HepG2 (cell line): ENCODE results near the gene PLD1. TPM values are rescaled to one million over a fixed set of nuclear protein-coding genes. Genes with fewer than 3 reads are reported as not detected.

Experiments used
- ATAC-seq: fragments of 200-7000 bp; cut with Tn5 transposase; 3 replicates; pipeline ENCODE4 v1.9.1; 2020; ENCODE audit warnings: mild to moderate bottlenecking, moderate library complexity
- BruUV-seq: library from RNA; stranded (reverse); fragments of 400-500 nt; replicated peaks from 2 replicates; lab custom pipeline; 2021; lab: Mats Ljungman, UMichigan
- CTCF ChIA-PET: fragments of 300-600 bp; formaldehyde crosslinking; extraction: SDS; loops from one replicate; lab custom pipeline; 2021; ENCODE audit warnings: low total read pairs, inconsistent platforms, low intra/inter-chr PET ratio; lab: Yijun Ruan, JAX
- POLR2A ChIA-PET: fragments of 350-600 bp; sonication (Branson Sonifier 250); formaldehyde crosslinking; loops from one replicate; lab custom pipeline; 2020; ENCODE audit warnings: antibody characterized with exemption, inconsistent platforms; lab: Yijun Ruan, JAX
- DNase-seq: peaks from one replicate; pipeline ENCODE4 v3.0.0-alpha.2; 2015; ENCODE audit warnings: low spot score
- FAIRE-seq: peaks from 3 replicates; lab custom pipeline; 2011; peaks lifted over from hg19 to GRCh38; lab: Jason Lieb, UNC
- H2AFZ ChIP-seq: one replicate; pipeline ENCODE4 v1.6.1; 2011; ENCODE audit warnings: low read length, inconsistent platforms
- H3K27ac ChIP-seq: fragments of 300-600 bp; 3 replicates; pipeline ENCODE4 v1.8.0; 2011; ENCODE audit warnings: mixed run types, mild to moderate bottlenecking, mixed read lengths, low read length, inconsistent platforms; ENCODE audit not compliant: insufficient read depth; ENCODE audit errors: extremely low read length
- H3K27me3 ChIP-seq, 2 experiments: fragments of 200-600 bp in 1 of 2; 2 replicates in 1 of 2; 3 replicates in 1 of 2; pipeline versions ENCODE4 v1.6.0 to v1.8.0; 2011; ENCODE audit warnings: low read length in 2 of 2, mild to moderate bottlenecking in 2 of 2, moderate library complexity in 2 of 2, inconsistent platforms in 1 of 2; ENCODE audit not compliant: insufficient read depth in 2 of 2, control insufficient read depth in 1 of 2
- H3K36me3 ChIP-seq, 2 experiments: fragments of 200-600 bp in 1 of 2; replicated peaks in 1 of 2; 2 replicates in 1 of 2; 3 replicates in 1 of 2; pipeline versions ENCODE4 v1.5.1 to v1.8.0; 2011; ENCODE audit warnings: low read length in 2 of 2, inconsistent platforms in 1 of 2; ENCODE audit not compliant: insufficient read depth in 2 of 2, control insufficient read depth in 1 of 2
- H3K4me1 ChIP-seq: 2 replicates; pipeline ENCODE4 v1.5.1; 2012; ENCODE audit warnings: low read length, inconsistent platforms; ENCODE audit not compliant: insufficient read depth
- H3K4me2 ChIP-seq: 2 replicates; pipeline ENCODE4 v1.6.0; 2011; ENCODE audit warnings: low read depth, low read length, inconsistent platforms
- H3K4me3 ChIP-seq, 3 experiments: fragments of 200-600 bp in 1 of 3; sonication (generic), shearing (Covaris generic) in 1 of 3; replicated peaks in 1 of 3; 2 replicates each; pipeline ENCODE4 v1.5.1; 2011 to 2016; ENCODE audit warnings: low read length in 3 of 3, inconsistent platforms in 2 of 3, low read depth in 2 of 3, mild to moderate bottlenecking in 2 of 3, control low read depth in 1 of 3, mixed read lengths in 1 of 3; ENCODE audit not compliant: insufficient read depth in 1 of 3
- H3K79me2 ChIP-seq: one replicate; pipeline ENCODE4 v1.6.1; 2011; ENCODE audit warnings: low read length, inconsistent platforms; ENCODE audit not compliant: insufficient read depth
- H3K9ac ChIP-seq: 2 replicates; pipeline ENCODE4 v1.6.0; 2011; ENCODE audit warnings: mild to moderate bottlenecking, low read depth, low read length, inconsistent platforms; ENCODE audit not compliant: insufficient read depth
- H3K9me3 ChIP-seq: 2 replicates; pipeline ENCODE4 v1.5.1; 2012; ENCODE audit warnings: mild to moderate bottlenecking, low read length
- H4K20me1 ChIP-seq: 2 replicates; pipeline ENCODE4 v1.6.0; 2011; ENCODE audit warnings: inconsistent platforms, mild to moderate bottlenecking, low read length, moderate library complexity; ENCODE audit not compliant: insufficient read depth
- MAFF ChIP-seq: IDR thresholded peaks from 2 replicates; pipeline ENCODE4 v1.6.1; 2011; ENCODE audit warnings: low read depth, low read length, improper control_type of control experiment
- MAFK ChIP-seq, 2 experiments: IDR thresholded peaks in 1 of 2; conservative IDR thresholded peaks in 1 of 2; 2 replicates each; pipeline ENCODE4 v1.6.1; 2011; ENCODE audit warnings: improper control_type of control experiment in 2 of 2, low read length in 2 of 2
- PRMT3 ChIP-seq: sonication (generic); formaldehyde crosslinking; IDR thresholded peaks from 2 replicates; pipeline ENCODE4 v1.8.1; 2022; ENCODE audit warnings: low read depth, mild to moderate bottlenecking, moderate library complexity, missing genetic modification reagents, borderline replicate concordance
- SMAD1 ChIP-seq: sonication (generic); formaldehyde crosslinking; IDR thresholded peaks from 2 replicates; pipeline ENCODE4 v1.4.0; 2020; ENCODE audit warnings: missing genetic modification reagents, low read depth, mild to moderate bottlenecking, borderline replicate concordance
- SMYD3 ChIP-seq: sonication (generic); formaldehyde crosslinking; IDR thresholded peaks from 2 replicates; pipeline ENCODE4 v1.8.1; 2023; ENCODE audit warnings: mild to moderate bottlenecking, missing genetic modification reagents
- ZNF232 ChIP-seq: sonication (generic); formaldehyde crosslinking; IDR thresholded peaks from 2 replicates; pipeline ENCODE4 v1.4.0; 2020; ENCODE audit warnings: missing genetic modification reagents, borderline replicate concordance
- ZNF512 ChIP-seq: sonication (generic); formaldehyde crosslinking; IDR thresholded peaks from 2 replicates; pipeline ENCODE4 v1.4.0; 2020; ENCODE audit warnings: mild to moderate bottlenecking, missing genetic modification reagents
- WGBS: methylation state at CpG from one replicate; pipeline ENCODE4 v1.1.6; 2017; ENCODE audit warnings: low lambda C conversion rate; 5-methylcytosine and 5-hydroxymethylcytosine counted together
- in situ Hi-C: cut with HindIII; loops from 2 replicates; pipeline ENCODE4 v1.10.0; 2017; ENCODE audit warnings: low pct_unique_long_range_greater_than_20kb; ENCODE audit not compliant: extremely low pct_ligation_motif_present
- intact Hi-C: fragments of 100-400 bp; cut with micrococcal nuclease; formaldehyde crosslinking; loops from one replicate; pipeline ENCODE4 v1.10.0; 2022; ENCODE audit not compliant: unreplicated experiment
- polyA plus RNA-seq, 8 experiments: library from polyadenylated mRNA; depleted of rRNA in 3 of 8; stranded (reverse) in 7 of 8; unstranded in 1 of 8; fragments of >200 nt; fragmentation: Illumina TruSeq in 4 of 8; extraction: Trizol in 4 of 8; gene quantifications; 2 replicates each; pipeline versions ENCODE4 v1.2.1 to v1.2.3, GENCODE V29; 2011 to 2016; ENCODE audit warnings: low read depth in 4 of 8, missing spikeins in 1 of 8, mixed read lengths in 1 of 8; ENCODE audit not compliant: insufficient read depth in 1 of 8
- total RNA-seq, 5 experiments: library from RNA; depleted of rRNA; stranded (reverse); fragments of >200 nt; fragmentation: Illumina TruSeq; extraction: Trizol; gene quantifications; 2 replicates each; pipeline ENCODE4 v1.2.3, GENCODE V29; 2016; ENCODE audit warnings: low read depth in 1 of 5
- TF ChIP-seq, protein P1 (sequence below): sonication (generic); formaldehyde crosslinking; IDR thresholded peaks from 2 replicates; pipeline ENCODE4 v1.5.0; 2020; ENCODE audit warnings: mild to moderate bottlenecking, missing genetic modification reagents, moderate library complexity

Gene PLD1
- total and polyA plus RNA-seq, 2 of the 13 experiments (the other 11 are each of a cell fraction or from before 2014, with no cell fraction given), result 27.1 to 59.4 TPM

GRCh38 chr3:171614318-171614921 lies 195.9 kb downstream of the PLD1 start (continued):
- no peak for TF ChIP-seq SMYD3 (CRISPR knock-in tag)
- TF ChIP-seq SMAD1, result no peak
- TF ChIP-seq ZNF232 (CRISPR knock-in tag), result no peak
- TF ChIP-seq, protein P1, sequence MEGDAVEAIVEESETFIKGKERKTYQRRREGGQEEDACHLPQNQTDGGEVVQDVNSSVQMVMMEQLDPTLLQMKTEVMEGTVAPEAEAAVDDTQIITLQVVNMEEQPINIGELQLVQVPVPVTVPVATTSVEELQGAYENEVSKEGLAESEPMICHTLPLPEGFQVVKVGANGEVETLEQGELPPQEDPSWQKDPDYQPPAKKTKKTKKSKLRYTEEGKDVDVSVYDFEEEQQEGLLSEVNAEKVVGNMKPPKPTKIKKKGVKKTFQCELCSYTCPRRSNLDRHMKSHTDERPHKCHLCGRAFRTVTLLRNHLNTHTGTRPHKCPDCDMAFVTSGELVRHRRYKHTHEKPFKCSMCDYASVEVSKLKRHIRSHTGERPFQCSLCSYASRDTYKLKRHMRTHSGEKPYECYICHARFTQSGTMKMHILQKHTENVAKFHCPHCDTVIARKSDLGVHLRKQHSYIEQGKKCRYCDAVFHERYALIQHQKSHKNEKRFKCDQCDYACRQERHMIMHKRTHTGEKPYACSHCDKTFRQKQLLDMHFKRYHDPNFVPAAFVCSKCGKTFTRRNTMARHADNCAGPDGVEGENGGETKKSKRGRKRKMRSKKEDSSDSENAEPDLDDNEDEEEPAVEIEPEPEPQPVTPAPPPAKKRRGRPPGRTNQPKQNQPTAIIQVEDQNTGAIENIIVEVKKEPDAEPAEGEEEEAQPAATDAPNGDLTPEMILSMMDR (CRISPR knock-in tag), result peak; percentile 49
- no peak for TF ChIP-seq PRMT3 (CRISPR knock-in tag)

- peak; percentile 78 to 95 for TF ChIP-seq MAFK (conservative IDR thresholded peaks at IDR 0.05 in 1 of 2, IDR thresholded peaks at IDR 0.05 in 1 of 2; ENCODE audit: low read length in 2 of 2)
- TF ChIP-seq ZNF512 (CRISPR knock-in tag), result no peak
- TF ChIP-seq MAFF, result peak; percentile 91
- H3K4me3 ChIP-seq, result no peak overlapping the region
- no peak overlapping the region for H2AFZ ChIP-seq
- ChIA-PET CTCF (no interaction called here), POLR2A (no interaction called here)
- no peak overlapping the region for H3K27ac ChIP-seq
- no peaks in the 10 kb centered on the region for H3K4me1 ChIP-seq
- no peak for ATAC-seq
- peaks cover 17 to 67% of the 10 kb centered on the region in 2 experiments for H3K36me3 ChIP-seq
- DNase-seq, result no peak
- in situ Hi-C loops, result no loop called here
- FAIRE-seq, result no peak
- intact Hi-C loops, result no loop called here
- 95% methylated on average over 1 of the region's 1 CpG for WGBS
- H4K20me1 ChIP-seq, result 0 out of 2 replicates have a peak, but pooled peaks cover 3% of the 10 kb centered on the region
- no peaks in the 10 kb centered on the region for H3K9me3 ChIP-seq
- no peak overlapping the region for H3K9ac ChIP-seq
- no peaks in the 10 kb centered on the region for H3K79me2 ChIP-seq
- BruUV-seq, result no TSS peak
- H3K27me3 ChIP-seq, result no peaks in the 10 kb centered on the region
- H3K4me2 ChIP-seq, result no peak overlapping the region
Measured at GRCh38 chr3:171607452-171607851, 202.8 kb downstream of the PLD1 start.
